GM12801 (cell line): ENCODE results near the gene SIM2.

ENCODE experiments used
- CTCF ChIP-seq: IDR thresholded peaks from one replicate; pipeline ENCODE4 v1.5.1; 2011; ENCODE audit warnings: control low read depth; ENCODE audit not compliant: insufficient read length; ENCODE audit errors: extremely low read depth

SIM2 gene

DNA sequence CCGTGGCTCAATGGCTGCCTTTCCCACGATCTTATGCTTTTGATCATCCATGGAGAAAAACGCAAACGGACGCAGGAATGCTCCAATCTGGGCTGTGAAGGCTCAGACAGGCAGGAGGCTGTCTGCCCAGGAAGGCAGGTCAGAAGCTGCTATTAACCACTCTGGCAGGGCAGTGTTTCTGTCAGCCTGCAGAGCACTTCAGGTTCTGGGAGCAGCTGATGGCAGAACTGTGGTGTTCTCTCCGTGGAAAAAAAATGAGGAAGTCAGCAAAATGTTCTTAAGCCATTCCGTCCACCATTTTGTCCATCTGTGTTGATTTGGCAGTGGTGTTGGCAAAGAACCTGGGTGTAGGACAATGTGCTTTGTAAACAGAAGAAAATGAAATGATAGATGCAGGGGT, 91.7 kb downstream of the SIM2 start:
- no peak for TF ChIP-seq CTCF

GRCh38 chr21:36791180-36791579, 92.3 kb downstream of the SIM2 start:
- no peak for TF ChIP-seq CTCF

- no peak for TF ChIP-seq CTCF
Observed at GRCh38 chr21:36791695-36792470, 93.0 kb downstream of the SIM2 start.

- TF ChIP-seq CTCF, result no peak
Observed at GRCh38 chr21:36792505-36792967, 93.6 kb downstream of the SIM2 start.

- no peak for TF ChIP-seq CTCF
Observed at GRCh38 chr21:36796070-36796469, 97.2 kb downstream of the SIM2 start.

DNA sequence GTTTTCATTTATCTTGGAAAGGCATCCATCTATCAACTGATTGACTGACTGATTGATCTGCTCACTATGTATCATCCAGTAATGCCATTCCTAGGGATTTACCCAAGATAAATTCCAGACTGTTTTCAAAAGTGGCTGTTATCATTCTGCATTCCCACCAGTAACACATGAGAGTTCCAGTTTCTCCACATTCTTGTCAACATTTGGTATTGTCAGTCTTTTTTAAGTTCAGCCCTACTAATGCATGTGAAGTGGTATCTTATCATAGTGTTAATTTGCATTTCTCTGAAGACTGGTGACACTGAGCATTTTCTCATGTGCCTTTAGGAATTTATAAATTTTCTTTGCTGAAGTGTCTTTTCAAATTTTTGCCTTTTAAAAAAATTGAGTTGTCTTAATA, 99.6 kb downstream of the SIM2 start:
- TF ChIP-seq CTCF, result no peak
